Hippocampal formation (tissue), 2 donors: Measurements from ENCODE around the gene KCNH6.

Experiments
- DNase-seq, 2 donors: peaks; one replicate each; lab custom pipeline; 2025; lab: John Stamatoyannopoulos, UW

KCNH6 gene

GRCh38 chr17:63523253-63523855 is at the start of gene KCNH6:
Gene KCNH6, plus strand, starts transcription at chr17:63523358. Its CDS starts 56 bp downstream, at chr17:63523414.
- no peak for DNase-seq

GRCh38 chr17:63474174-63474573 is 49.0 kb upstream of the KCNH6 start:
- DNase-seq = no peak

- no peak for DNase-seq
Observed at GRCh38 chr17:63474586-63475460, 48.3 kb upstream of the KCNH6 start.

- DNase-seq = no peak
Observed at GRCh38 chr17:63475491-63476412, 47.4 kb upstream of the KCNH6 start.

- DNase-seq = no peak
Observed at GRCh38 chr17:63476459-63476853, 46.7 kb upstream of the KCNH6 start.

- DNase-seq = no peak
Observed at GRCh38 chr17:63476854-63477479, 46.2 kb upstream of the KCNH6 start, which contains the start of gene ACE. Gene ACE, plus strand, starts transcription at chr17:63477061. Its CDS starts 34 bp downstream, at chr17:63477095.

- DNase-seq = no peak
Observed at GRCh38 chr17:63477480-63478440, 45.4 kb upstream of the KCNH6 start.

GRCh38 chr17:63478814-63479494 is 44.2 kb upstream of the KCNH6 start:
- peak; percentile 6 to 18 for DNase-seq

GRCh38 chr17:63479495-63480184 is 43.5 kb upstream of the KCNH6 start:
- no peak for DNase-seq

GRCh38 chr17:63480192-63480784 is 42.9 kb upstream of the KCNH6 start:
- no peak for DNase-seq

- no peak for DNase-seq
Observed at GRCh38 chr17:63480826-63481487, 42.2 kb upstream of the KCNH6 start.

- no peak for DNase-seq
Observed at GRCh38 chr17:63481488-63481870, 41.7 kb upstream of the KCNH6 start.

GRCh38 chr17:63482509-63482908 is 40.6 kb upstream of the KCNH6 start:
- no peak for DNase-seq

GRCh38 chr17:63483038-63483437 is 40.1 kb upstream of the KCNH6 start:
- DNase-seq = no peak

GRCh38 chr17:63483655-63484575 is 39.2 kb upstream of the KCNH6 start:
- no peak for DNase-seq

- no peak for DNase-seq
Observed at GRCh38 chr17:63486317-63487013, 36.7 kb upstream of the KCNH6 start.

- DNase-seq = no peak
Observed at GRCh38 chr17:63487014-63487339, 36.2 kb upstream of the KCNH6 start.
